GM21737 (cell line): ENCODE data around the gene CCDC134.
A peak's percentile ranks its signal among the peaks of the same experiment; 100 is the strongest.
"Not testable (repeated sequence)": the region's sequence is repeated elsewhere in the genome, so short reads cannot be mapped to it uniquely, and the experiment has no call there.

ENCODE experiments used
- ATAC-seq: cut with Tn5 transposase; IDR thresholded peaks from one replicate; pipeline ENCODE4 v1.9.1; 2021; ENCODE audit warnings: mild to moderate bottlenecking, moderate library complexity; ENCODE audit not compliant: unreplicated experiment

The CCDC134 gene

GRCh38 chr22:41841085-41841712 is 40.7 kb downstream of the CCDC134 start:
- no peak for ATAC-seq

- ATAC-seq = no peak
Observed at GRCh38 chr22:41842996-41843970, 42.8 kb downstream of the CCDC134 start.

GRCh38 chr22:41844036-41844435 is 43.6 kb downstream of the CCDC134 start:
- ATAC-seq = no peak

- no peak for ATAC-seq
Observed at GRCh38 chr22:41844513-41844912, 44.0 kb downstream of the CCDC134 start.

- ATAC-seq = no peak
Observed at GRCh38 chr22:41845380-41846267, 45.1 kb downstream of the CCDC134 start.

- no peak for ATAC-seq
Observed at GRCh38 chr22:41846268-41846987, 45.9 kb downstream of the CCDC134 start.

GRCh38 chr22:41847300-41847699 is 46.8 kb downstream of the CCDC134 start:
- no peak for ATAC-seq

- ATAC-seq = no peak
Observed at GRCh38 chr22:41848468-41848867, 48.0 kb downstream of the CCDC134 start.

GRCh38 chr22:41856469-41856868 is 56.0 kb downstream of the CCDC134 start:
- no peak for ATAC-seq

- ATAC-seq = no peak
Observed at GRCh38 chr22:41857155-41857859, 56.8 kb downstream of the CCDC134 start.

- no peak for ATAC-seq
Observed at GRCh38 chr22:41857860-41858199, 57.4 kb downstream of the CCDC134 start.

GRCh38 chr22:41862160-41862529 is 61.7 kb downstream of the CCDC134 start:
- ATAC-seq = peak; percentile 44

- ATAC-seq = peak; percentile 40
Observed at GRCh38 chr22:41862530-41863266, 62.2 kb downstream of the CCDC134 start.

GRCh38 chr22:41863472-41863871 is 63.0 kb downstream of the CCDC134 start:
- no peak for ATAC-seq

- ATAC-seq = no peak
Observed at GRCh38 chr22:41868556-41868955, 68.1 kb downstream of the CCDC134 start.

GRCh38 chr22:41870081-41870480 is 69.6 kb downstream of the CCDC134 start:
- ATAC-seq = not testable (repeated sequence)

GRCh38 chr22:41870786-41871185 is 70.3 kb downstream of the CCDC134 start:
- no peak for ATAC-seq

- ATAC-seq = no peak
Observed at GRCh38 chr22:41873391-41873790, 72.9 kb downstream of the CCDC134 start.

GRCh38 chr22:41874090-41874489 is 73.6 kb downstream of the CCDC134 start:
- ATAC-seq = no peak
